GM10847 (cell line): ENCODE measurements around the gene GOT2.
A peak's percentile ranks its signal among the peaks of the same experiment; 100 is the strongest.

Source experiments
- POLR2A ChIP-seq: IDR thresholded peaks from 2 replicates; pipeline ENCODE4 v1.6.1; 2011; ENCODE audit not compliant: insufficient read length; ENCODE audit errors: extremely low read depth

Gene GOT2

DNA sequence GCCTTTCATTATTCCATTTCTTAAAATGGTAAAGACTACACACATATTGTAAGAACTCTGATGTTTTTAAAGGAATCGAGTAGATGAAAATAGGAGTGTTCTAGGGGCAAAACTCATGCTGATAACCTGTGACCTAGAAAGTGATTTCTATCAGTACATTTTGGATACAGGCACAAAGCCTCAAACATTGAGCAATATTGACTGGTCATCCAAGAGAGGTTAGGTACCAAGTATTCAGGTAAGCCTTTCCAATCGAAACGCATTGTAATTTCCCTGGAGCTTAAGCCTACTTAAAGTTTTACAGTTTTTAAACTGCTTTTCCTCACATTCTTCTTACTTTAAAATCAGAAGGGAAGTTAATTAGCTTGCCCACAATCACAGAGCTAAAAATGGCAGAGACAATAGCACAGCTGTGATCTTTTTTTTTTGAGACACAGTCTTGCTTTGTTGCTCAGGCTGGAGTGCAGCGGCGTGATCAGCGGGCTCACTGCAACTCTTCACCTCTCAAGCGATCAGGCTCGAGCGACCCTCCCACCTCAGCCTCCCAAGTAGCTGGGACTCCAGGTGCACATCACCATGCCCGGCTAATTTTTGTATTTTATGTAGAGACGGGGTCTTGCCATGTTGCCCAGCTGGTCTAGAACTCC, 3.3 kb downstream of the GOT2 start:
- no peak for TF ChIP-seq POLR2A

DNA sequence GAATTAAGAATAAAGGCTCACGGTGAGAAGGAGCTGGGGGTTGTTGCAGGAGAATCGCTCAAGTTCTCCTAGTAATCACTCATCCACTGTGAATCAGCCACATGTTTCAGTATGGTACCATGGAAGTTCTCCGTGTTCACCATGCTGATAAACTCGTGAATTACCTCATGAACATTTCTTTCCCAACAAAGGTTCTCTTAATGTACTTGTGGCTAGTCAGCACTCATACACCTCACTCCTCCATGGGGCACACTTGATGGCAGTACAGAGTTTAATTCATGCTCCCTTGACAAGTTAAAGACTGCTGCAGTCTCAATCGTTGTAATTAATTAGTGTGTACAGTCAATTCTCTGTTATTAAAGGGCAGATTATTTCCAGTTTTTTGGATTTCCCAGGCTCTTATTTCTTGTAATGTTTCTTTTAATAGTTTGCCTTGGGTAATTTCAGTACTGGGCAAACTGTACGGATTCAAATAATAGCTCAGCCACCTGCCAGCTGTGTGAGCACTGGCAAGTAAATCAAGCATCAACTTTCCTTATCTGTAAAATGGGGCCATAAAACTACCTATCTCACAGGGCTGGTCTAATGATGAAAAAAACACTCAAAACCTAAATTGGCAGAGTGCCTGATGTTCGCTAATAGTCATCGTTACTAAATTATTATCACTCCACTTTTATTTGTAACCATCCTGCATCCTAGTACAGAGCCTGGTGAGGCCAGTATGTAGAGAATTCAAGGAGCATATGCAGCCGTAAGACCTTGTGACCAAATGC, 6.1 kb downstream of the GOT2 start:
- TF ChIP-seq POLR2A = no peak

DNA sequence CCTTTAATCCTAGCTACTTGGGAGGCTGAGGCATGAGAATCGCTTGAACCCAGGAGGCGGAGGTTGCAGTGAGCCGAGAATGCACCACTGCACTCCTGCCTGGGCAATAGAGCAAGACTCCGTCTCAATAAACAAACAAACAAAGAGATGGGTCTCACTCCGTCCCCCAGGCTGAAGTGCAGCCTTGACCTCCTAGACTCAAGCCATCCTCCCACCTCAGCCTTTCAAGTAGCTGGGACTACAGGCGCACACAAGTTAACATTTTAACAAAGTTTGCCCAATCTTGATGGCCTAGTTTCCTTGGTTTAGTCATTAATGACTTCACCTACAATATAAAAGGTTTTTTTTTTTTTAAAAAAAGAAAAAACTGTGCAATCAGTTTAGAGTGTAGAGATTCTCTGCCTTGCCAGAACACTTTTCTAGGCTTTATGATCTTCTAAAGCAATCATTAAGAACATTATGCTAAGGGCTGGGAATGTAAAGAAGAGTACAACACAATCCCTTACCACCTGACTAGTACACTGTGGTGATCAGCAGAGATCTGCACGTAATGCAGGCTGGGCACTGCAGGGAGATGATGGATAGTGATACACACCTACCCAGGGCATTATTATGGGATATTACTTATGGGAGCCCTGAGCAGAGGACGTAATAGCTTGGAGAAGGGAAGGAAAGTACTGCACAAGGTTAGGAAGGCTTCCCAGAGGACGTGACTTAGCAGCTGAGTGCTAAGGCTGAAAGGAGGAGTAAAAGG, 6.9 kb downstream of the GOT2 start:
- no peak for TF ChIP-seq POLR2A

DNA sequence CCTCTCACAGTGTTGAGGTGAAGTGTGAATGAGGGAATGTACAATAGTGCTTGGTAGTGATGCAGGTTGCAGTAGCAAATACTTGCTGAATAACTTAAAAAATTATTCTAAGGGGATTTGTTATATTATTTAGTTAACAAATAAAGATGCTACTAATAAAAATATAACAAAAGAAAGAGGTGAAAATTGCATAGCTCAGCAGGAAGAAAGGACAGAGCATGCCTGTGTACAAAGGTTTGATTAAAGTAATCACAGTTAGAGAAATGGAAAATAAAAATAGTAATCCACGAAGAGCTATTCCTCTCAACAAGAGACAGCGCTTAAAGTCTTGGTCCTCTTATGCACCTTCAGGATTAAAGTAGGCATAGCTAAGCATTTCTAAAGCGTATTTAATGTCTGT, 11.0 kb downstream of the GOT2 start:
- no peak for TF ChIP-seq POLR2A

DNA sequence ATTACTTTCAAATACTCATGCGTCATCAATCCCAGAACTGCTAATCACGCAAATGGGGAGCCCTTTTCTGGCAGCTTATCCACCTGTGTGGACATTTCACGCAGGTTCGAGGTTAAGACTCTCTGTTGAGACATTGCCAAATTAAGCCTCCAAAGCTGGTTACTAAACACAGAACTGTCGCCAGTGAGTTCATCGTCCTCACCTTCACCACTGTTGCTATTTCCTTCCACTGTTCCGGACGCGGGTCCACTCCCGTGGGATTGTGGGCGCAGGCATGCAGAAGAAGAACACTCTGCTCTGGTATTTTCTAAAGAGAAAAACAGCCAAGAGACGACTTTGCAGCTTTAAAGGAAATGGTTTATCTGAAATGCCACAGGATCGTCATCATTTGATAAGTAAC, 16.1 kb downstream of the GOT2 start:
- no peak for TF ChIP-seq POLR2A

DNA sequence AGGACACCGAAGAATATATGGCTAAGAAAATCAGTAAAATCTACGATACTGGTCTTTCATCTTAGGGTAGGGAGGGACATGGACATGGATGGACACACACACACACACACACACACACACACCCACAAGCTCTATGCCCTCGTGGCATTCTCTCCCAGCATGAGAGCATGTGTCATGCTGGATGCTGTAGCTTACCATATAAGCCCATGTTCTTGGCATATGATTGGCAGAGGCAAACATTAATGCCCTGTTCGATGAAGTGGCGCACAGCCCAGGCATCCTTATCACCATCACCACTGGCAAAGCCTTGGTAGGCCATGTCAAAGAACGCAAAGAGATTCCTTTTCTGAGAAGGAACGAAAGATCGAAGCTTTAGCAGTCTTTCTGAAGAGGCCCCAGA, 17.6 kb downstream of the GOT2 start:
- TF ChIP-seq POLR2A = no peak

DNA sequence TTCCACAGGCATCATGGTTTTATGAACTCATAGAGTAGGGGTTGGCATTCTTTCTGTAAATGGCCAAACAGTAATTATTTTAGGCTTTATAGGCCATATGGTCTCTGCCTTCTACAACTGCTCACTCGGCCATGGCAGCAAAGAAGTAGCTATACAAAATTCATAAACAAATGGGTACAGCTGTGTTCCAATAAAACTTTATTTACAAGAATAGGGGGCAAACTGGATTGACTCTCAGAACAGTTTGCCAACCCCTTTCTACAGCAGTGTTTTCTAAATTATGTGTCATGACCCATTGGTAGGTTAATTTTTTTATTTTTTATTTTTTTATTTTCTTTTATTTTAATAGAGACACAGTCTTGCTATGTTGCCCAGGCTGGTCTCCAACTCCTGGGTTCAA, 20.4 kb downstream of the GOT2 start:
- TF ChIP-seq POLR2A = no peak

DNA sequence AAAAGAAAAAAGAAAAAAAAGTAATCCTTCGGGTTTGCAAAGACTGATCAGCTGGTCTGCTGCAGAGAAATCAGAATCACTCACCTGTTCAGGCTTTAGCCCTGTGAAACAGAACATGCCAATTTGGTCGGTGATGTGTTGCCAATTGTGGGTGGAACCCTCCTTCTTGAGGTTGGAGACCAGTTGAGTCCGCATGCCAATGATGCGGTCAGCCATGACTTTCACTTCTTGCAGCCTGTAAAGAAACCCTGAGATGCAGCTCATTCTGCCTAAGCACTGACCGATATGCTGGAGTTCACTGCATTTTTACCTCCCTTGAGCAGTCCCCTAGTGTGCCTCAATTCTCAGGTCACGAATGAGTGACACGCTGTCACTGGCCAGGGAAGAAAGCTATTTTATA, 24.8 kb downstream of the GOT2 start:
- TF ChIP-seq POLR2A = no peak

DNA sequence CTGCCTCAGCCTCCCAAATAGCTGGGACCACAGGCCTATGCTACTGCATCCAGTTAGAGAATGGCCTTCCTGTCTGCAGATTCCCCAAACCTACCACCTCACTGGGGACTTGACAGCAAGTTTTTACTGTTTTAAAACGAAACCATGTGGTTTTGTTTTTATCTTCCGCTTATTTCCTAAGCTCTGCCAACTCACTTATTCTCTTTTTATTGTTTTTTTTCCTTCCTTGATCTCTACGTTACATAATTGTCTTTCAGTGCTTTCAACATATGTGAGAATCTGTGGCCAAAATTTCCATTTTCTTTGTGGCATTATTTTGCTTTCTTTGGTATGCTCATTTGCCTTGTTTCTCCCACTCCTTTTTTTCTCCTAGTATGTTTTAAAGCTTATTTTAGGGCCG, 35.0 kb downstream of the GOT2 start:
- TF ChIP-seq POLR2A = no peak

DNA sequence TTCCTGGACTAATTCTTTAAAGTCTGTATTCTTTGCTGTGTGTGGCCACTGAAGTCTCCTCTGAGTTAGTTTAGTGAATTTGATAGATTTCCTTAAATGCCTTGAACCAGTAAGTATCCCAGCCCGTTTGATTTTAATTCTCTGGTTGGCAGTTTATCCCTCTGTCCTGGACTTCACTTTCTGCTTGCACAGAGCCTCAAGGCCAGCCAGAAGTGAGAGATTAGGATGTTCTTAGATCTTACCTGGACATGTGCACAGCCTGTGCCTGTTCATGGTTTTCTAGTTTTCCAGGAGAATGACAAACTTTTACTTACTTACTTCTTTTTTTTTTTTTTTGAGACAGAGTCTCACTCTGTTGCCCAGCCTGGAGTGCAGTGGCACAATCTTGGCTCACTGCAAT, 38.7 kb downstream of the GOT2 start:
- TF ChIP-seq POLR2A = no peak

DNA sequence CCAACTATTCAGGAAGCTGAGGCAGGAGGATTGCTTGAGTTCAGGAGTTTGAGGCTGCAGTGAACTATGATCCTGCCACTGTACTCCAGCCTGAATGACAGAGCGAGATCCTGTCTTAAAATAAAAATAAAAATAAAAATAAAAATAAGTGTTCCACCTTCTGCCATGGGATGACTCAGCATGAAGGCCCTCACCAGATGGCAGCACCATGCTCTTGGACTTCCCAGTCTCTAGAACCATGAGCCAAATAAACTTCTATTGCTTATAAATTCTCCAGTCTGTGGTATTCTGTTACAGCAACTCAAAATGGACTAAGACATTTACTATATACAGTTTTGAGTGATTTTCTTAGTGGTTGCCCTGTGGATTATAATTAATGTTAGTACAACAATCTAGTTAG, 41.7 kb downstream of the GOT2 start:
- no peak for TF ChIP-seq POLR2A

DNA sequence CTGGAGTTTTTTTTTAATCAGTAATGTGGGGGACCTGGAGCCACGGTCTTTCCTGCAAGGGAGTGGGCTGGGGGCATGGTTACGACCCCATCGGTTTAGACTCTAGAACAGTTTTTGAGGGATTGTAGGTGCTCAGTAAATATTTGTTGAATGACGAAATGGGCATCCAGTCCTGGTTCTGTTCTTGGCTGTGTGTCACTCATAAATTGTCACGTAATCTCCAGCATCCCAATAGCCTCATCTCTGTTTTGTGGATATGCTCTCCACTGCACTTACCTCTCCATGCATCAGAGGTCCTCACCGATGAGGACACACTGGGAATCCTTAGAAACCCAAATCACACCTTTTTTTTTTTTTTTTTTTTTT, 49.0 kb downstream of the GOT2 start:
- no peak for TF ChIP-seq POLR2A

DNA sequence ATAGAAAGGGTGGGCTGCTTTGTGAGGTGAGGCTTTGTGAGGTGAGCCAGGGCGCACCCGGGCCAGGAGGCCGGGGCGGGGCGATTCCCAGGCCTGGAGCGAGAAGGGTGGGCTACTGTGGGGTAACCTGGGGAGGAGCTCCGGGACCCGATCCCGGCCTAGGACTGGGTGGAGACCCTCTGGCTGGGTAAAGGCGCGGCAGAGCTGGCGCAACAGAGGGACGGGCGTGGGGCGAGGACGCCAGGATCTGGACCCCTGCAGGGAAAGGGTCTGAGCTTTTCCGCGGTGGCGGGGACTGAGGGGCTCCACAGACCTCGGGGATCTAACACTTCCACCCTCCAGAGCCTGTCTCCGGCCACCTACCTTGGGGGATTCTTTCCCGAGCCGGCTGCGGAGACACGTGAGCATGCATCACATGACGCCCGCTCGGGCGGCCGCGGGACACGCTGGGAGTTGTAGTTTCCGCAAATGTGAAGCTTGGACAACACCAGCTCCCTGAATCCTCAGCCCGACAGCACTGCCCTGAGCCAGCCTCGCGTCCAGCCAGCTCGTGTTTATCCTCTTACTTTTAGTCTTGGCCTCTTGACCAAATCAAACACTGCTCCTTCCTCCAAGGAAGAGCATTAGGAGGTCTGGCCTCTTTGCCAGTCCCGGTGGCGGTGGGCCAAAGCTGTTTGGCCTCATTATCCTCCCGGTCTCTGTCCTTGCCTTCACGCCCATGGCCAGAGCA, 49.6 kb downstream of the GOT2 start, which contains the start of gene SLC38A7:
SLC38A7 (minus strand) TSS at position 417 of the 730 bp plus-strand sequence. CDS start 4,644 bp downstream, outside the sequence.
- TF ChIP-seq POLR2A = peak; percentile 20

DNA sequence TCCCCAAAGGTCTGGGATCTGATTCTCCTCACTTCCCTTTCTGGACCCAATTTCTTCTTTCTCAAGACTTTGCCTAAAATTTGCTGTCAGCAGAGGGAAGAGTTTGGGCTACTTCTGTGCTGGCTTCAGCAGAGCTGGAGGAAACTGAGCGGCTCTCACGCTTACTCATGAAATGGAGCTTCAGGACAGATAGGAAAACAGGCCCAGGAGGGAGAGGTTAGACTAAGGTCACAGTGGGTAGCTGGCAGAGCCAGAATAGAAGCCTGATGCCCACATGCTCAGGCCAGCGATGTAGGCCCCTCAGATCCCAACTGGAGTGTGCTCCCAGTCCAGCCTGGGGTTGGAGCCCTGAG, 50.1 kb downstream of the GOT2 start:
- TF ChIP-seq POLR2A = no peak

DNA sequence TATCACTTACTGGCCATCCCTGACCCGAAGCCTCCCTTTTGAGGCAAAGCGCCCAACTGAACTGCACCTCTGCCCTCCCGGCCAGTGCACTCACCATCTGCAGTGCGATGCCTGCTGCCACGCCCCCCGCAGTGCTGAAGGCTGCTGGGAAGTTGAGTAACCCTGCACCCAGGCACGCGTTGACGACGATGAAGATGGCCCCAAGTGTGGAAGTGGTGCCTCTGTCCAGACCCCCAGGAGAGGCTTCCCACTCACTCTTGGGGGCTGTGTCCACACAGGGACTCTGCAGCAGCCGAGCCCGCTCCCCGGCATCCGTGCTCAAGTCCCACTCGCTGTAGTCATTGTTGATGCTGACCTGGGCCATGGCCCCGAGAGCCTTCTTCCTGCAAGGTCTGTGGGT, 54.4 kb downstream of the GOT2 start:
- TF ChIP-seq POLR2A = no peak
